ENCODE results near the gene FAM107B. TPM values are rescaled to one million over a fixed set of nuclear protein-coding genes. Genes with fewer than 3 reads are reported as not detected.

The FAM107B gene
- total and polyA plus RNA-seq, 10 of the 15 experiments (the other 5 are each of a cell fraction or from before 2014, with no cell fraction given) = 22.9 to 162 (median 86.6) TPM

DNA sequence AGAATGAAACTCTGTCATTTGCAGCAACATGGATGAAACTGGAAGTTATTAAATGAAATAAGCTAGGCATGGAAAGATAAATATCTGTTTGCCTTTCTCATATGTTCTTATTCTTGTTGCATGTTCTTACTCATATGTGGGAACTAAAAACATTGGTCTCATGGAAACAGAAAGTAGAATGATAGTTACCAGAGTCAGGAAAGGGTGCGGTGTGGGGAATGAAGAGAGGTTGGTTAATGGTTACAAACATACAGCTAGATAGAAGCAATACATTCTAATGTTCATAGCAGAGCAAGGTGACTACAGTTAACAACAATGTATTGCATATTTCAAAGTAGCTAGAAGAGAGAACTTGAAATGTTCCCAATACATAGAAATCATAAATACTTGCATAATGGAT is 105.1 kb downstream of the FAM107B start (continued):
- no peak for TF ChIP-seq WRNIP1 (IDR thresholded peaks at IDR 0.05; ENCODE audit: borderline replicate concordance, low read depth, low read length)
- TF ChIP-seq SUZ12 (IDR thresholded peaks at IDR 0.05; ENCODE audit: unreplicated experiment) = no peak
- TF ChIP-seq RCOR1 (conservative IDR thresholded peaks at IDR 0.05; ENCODE audit: low read depth, low read length) = no peak
- TF ChIP-seq MXI1 (IDR thresholded peaks at IDR 0.05; ENCODE audit: low read depth, low read length) = no peak

DNA sequence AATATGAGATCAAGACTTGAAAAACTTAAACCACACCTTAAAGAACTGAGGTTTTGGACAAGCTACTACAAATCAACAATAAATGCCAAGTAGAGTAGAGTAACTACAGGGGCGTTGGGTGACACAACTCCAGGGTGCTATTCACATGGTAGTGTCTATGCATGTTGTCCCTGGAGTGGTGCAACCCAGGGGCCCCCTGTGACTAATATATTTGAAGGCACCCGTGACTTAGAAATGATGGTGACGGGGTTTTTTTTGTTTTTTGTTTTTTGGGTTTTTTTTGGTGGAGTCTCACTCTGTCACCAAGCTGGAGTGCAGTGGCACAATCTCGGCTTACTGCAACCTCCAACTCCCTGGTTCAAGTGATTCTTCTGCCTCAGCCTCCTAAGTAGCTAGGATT is 106.9 kb downstream of the FAM107B start:
- CTCF ChIA-PET = no interaction called here
- WGBS (ENCODE audit: insufficient coverage, insufficient replicate concordance, low lambda C conversion rate, missing lambda C conversion rate) = 20% methylated on average over 4 of the region's 4 CpGs
- H2AFZ ChIP-seq (ENCODE audit: control insufficient read depth, low read depth, low read length) = no peak overlapping the region
- FAIRE-seq (no peak), ATAC-seq (no peak), DNase-seq (ENCODE audit: low read depth, low spot score) (no peak)
- no peaks in the 10 kb centered on the region for H4K20me1 ChIP-seq (ENCODE audit: control insufficient read depth, insufficient read depth)
- H3K4me1 ChIP-seq (ENCODE audit: control insufficient read depth, insufficient read depth, low read length) = no peaks in the 10 kb centered on the region
- no peak overlapping the region for H3K4me2 ChIP-seq (ENCODE audit: control insufficient read depth, insufficient read depth)
- no peak overlapping the region for H3K27ac ChIP-seq (ENCODE audit: control insufficient read depth, insufficient read depth)
- H3K9ac ChIP-seq (ENCODE audit: control insufficient read depth, insufficient read depth, low read length) = no peak overlapping the region
- SMC1A ChIA-PET (ENCODE audit: uncharacterized antibody, unreplicated experiment) = interaction anchor here (0.6 to 1.4 kb wide), 2 partner anchors 15 to 39 kb away, joined by 3 read pairs; no protein-coding TSS in a partner anchor
- H3K9me3 ChIP-seq (replicated peaks; ENCODE audit: control insufficient read depth, insufficient read depth, low read length) = peaks cover 10% of the 10 kb centered on the region
- POLR2A ChIA-PET = no interaction called here
- intact Hi-C loops (cut with micrococcal nuclease; ENCODE audit: unreplicated experiment) (no loop called here), in situ Hi-C loops (cut with MboI) (no loop called here)
- H3K79me2 ChIP-seq (ENCODE audit: control insufficient read depth, insufficient read depth, low read length) = no peaks in the 10 kb centered on the region
- no TSS peak for BruUV-seq (replicated peaks)
- RAD21 ChIA-PET (ENCODE audit: unreplicated experiment) = no interaction called here
- H3K27me3 ChIP-seq (replicated peaks in 1 of 2; ENCODE audit: control insufficient read depth in 2 of 2, insufficient read depth in 2 of 2, low read length in 1 of 2) = no peaks in the 10 kb centered on the region
- H3K36me3 ChIP-seq (ENCODE audit: control insufficient read depth in 2 of 2, insufficient read depth in 2 of 2, low read length in 1 of 2) = no peaks in the 10 kb centered on the region
- no peak overlapping the region for H3K4me3 ChIP-seq
- TF ChIP-seq CBX5 (IDR thresholded peaks at IDR 0.05; ENCODE audit: low read depth) = no peak
- no peak for TF ChIP-seq HDAC6 (IDR thresholded peaks at IDR 0.05; ENCODE audit: unreplicated experiment)
- TF ChIP-seq, protein P1, sequence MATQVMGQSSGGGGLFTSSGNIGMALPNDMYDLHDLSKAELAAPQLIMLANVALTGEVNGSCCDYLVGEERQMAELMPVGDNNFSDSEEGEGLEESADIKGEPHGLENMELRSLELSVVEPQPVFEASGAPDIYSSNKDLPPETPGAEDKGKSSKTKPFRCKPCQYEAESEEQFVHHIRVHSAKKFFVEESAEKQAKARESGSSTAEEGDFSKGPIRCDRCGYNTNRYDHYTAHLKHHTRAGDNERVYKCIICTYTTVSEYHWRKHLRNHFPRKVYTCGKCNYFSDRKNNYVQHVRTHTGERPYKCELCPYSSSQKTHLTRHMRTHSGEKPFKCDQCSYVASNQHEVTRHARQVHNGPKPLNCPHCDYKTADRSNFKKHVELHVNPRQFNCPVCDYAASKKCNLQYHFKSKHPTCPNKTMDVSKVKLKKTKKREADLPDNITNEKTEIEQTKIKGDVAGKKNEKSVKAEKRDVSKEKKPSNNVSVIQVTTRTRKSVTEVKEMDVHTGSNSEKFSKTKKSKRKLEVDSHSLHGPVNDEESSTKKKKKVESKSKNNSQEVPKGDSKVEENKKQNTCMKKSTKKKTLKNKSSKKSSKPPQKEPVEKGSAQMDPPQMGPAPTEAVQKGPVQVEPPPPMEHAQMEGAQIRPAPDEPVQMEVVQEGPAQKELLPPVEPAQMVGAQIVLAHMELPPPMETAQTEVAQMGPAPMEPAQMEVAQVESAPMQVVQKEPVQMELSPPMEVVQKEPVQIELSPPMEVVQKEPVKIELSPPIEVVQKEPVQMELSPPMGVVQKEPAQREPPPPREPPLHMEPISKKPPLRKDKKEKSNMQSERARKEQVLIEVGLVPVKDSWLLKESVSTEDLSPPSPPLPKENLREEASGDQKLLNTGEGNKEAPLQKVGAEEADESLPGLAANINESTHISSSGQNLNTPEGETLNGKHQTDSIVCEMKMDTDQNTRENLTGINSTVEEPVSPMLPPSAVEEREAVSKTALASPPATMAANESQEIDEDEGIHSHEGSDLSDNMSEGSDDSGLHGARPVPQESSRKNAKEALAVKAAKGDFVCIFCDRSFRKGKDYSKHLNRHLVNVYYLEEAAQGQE (IDR thresholded peaks at IDR 0.05; ENCODE audit: low read depth, low read length) = no peak
- TF ChIP-seq, protein P2, sequence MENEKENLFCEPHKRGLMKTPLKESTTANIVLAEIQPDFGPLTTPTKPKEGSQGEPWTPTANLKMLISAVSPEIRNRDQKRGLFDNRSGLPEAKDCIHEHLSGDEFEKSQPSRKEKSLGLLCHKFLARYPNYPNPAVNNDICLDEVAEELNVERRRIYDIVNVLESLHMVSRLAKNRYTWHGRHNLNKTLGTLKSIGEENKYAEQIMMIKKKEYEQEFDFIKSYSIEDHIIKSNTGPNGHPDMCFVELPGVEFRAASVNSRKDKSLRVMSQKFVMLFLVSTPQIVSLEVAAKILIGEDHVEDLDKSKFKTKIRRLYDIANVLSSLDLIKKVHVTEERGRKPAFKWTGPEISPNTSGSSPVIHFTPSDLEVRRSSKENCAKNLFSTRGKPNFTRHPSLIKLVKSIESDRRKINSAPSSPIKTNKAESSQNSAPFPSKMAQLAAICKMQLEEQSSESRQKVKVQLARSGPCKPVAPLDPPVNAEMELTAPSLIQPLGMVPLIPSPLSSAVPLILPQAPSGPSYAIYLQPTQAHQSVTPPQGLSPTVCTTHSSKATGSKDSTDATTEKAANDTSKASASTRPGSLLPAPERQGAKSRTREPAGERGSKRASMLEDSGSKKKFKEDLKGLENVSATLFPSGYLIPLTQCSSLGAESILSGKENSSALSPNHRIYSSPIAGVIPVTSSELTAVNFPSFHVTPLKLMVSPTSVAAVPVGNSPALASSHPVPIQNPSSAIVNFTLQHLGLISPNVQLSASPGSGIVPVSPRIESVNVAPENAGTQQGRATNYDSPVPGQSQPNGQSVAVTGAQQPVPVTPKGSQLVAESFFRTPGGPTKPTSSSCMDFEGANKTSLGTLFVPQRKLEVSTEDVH (IDR thresholded peaks at IDR 0.05; ENCODE audit: low read depth, partially characterized antibody) = no peak
- TF ChIP-seq SUZ12 (IDR thresholded peaks at IDR 0.05; ENCODE audit: unreplicated experiment) = no peak
- no peak for TF ChIP-seq SMAD5 (IDR thresholded peaks at IDR 0.05; ENCODE audit: low read depth)
- no peak for TF ChIP-seq RELA (IDR thresholded peaks at IDR 0.05; ENCODE audit: borderline replicate concordance, partially characterized antibody)
- TF ChIP-seq, protein P3, sequence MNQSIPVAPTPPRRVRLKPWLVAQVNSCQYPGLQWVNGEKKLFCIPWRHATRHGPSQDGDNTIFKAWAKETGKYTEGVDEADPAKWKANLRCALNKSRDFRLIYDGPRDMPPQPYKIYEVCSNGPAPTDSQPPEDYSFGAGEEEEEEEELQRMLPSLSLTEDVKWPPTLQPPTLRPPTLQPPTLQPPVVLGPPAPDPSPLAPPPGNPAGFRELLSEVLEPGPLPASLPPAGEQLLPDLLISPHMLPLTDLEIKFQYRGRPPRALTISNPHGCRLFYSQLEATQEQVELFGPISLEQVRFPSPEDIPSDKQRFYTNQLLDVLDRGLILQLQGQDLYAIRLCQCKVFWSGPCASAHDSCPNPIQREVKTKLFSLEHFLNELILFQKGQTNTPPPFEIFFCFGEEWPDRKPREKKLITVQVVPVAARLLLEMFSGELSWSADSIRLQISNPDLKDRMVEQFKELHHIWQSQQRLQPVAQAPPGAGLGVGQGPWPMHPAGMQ (IDR thresholded peaks at IDR 0.05; ENCODE audit: borderline replicate concordance) = no peak
- TF ChIP-seq, protein P4, sequence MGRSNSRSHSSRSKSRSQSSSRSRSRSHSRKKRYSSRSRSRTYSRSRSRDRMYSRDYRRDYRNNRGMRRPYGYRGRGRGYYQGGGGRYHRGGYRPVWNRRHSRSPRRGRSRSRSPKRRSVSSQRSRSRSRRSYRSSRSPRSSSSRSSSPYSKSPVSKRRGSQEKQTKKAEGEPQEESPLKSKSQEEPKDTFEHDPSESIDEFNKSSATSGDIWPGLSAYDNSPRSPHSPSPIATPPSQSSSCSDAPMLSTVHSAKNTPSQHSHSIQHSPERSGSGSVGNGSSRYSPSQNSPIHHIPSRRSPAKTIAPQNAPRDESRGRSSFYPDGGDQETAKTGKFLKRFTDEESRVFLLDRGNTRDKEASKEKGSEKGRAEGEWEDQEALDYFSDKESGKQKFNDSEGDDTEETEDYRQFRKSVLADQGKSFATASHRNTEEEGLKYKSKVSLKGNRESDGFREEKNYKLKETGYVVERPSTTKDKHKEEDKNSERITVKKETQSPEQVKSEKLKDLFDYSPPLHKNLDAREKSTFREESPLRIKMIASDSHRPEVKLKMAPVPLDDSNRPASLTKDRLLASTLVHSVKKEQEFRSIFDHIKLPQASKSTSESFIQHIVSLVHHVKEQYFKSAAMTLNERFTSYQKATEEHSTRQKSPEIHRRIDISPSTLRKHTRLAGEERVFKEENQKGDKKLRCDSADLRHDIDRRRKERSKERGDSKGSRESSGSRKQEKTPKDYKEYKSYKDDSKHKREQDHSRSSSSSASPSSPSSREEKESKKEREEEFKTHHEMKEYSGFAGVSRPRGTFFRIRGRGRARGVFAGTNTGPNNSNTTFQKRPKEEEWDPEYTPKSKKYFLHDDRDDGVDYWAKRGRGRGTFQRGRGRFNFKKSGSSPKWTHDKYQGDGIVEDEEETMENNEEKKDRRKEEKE (IDR thresholded peaks at IDR 0.05) = no peak

Measured in GM12878 (cell line).